NCI-H345 (cell line): Measurements from ENCODE around the gene RAPGEF3.
A peak's percentile ranks its signal among the peaks of the same experiment; 100 is the strongest.

Experiments
- DNase-seq: peaks from one replicate; lab custom pipeline; 2025; lab: John Stamatoyannopoulos, UW

The RAPGEF3 gene

GRCh38 chr12:47721431-47721973, 37.2 kb downstream of the RAPGEF3 start:
- no peak for DNase-seq

GRCh38 chr12:47718531-47718930, 40.1 kb downstream of the RAPGEF3 start:
- no peak for DNase-seq

- DNase-seq: peak; percentile 49
Observed at GRCh38 chr12:47717443-47718193, 41.1 kb downstream of the RAPGEF3 start.

GRCh38 chr12:47717046-47717442, 41.6 kb downstream of the RAPGEF3 start:
- no peak for DNase-seq

GRCh38 chr12:47715877-47716548, 42.7 kb downstream of the RAPGEF3 start:
- no peak for DNase-seq

GRCh38 chr12:47715393-47715876, 43.2 kb downstream of the RAPGEF3 start:
- DNase-seq: peak; percentile 43

- DNase-seq: no peak
Observed at GRCh38 chr12:47714826-47715386, 43.8 kb downstream of the RAPGEF3 start.

- DNase-seq: no peak
Observed at GRCh38 chr12:47712171-47712570, 46.5 kb downstream of the RAPGEF3 start.

- DNase-seq: no peak
Observed at GRCh38 chr12:47711448-47711847, 47.2 kb downstream of the RAPGEF3 start.

- DNase-seq: no peak
Observed at GRCh38 chr12:47710278-47710677, 48.4 kb downstream of the RAPGEF3 start.

- no peak for DNase-seq
Observed at GRCh38 chr12:47709671-47710070, 49.0 kb downstream of the RAPGEF3 start.

- no peak for DNase-seq
Observed at GRCh38 chr12:47709237-47709636, 49.4 kb downstream of the RAPGEF3 start.

- DNase-seq: no peak
Observed at GRCh38 chr12:47707905-47708543, 50.7 kb downstream of the RAPGEF3 start.

GRCh38 chr12:47707355-47707754, 51.3 kb downstream of the RAPGEF3 start:
- no peak for DNase-seq

- DNase-seq: peak; percentile 74
Observed at GRCh38 chr12:47705566-47706425, 52.9 kb downstream of the RAPGEF3 start, which contains the start of gene RPAP3. TSS of gene RPAP3 (minus strand) at chr12:47706030. CDS start at chr12:47702840, 3,190 bp downstream.

- no peak for DNase-seq
Observed at GRCh38 chr12:47705229-47705565, 53.5 kb downstream of the RAPGEF3 start.

GRCh38 chr12:47704719-47705118, 54.0 kb downstream of the RAPGEF3 start:
- DNase-seq: no peak

GRCh38 chr12:47700263-47700662, 58.4 kb downstream of the RAPGEF3 start:
- DNase-seq: no peak

GRCh38 chr12:47698631-47699030, 60.0 kb downstream of the RAPGEF3 start:
- DNase-seq: no peak

GRCh38 chr12:47698055-47698454, 60.6 kb downstream of the RAPGEF3 start:
- no peak for DNase-seq

GRCh38 chr12:47689215-47689614, 69.5 kb downstream of the RAPGEF3 start:
- DNase-seq: no peak
